GM10847 (cell line): ENCODE data around the gene SH2B3.

ENCODE experiments used
- POLR2A ChIP-seq: IDR thresholded peaks from 2 replicates; pipeline ENCODE4 v1.6.1; 2011; ENCODE audit not compliant: insufficient read length; ENCODE audit errors: extremely low read depth

SH2B3 gene

GRCh38 chr12:111429828-111430432 is 24.2 kb downstream of the SH2B3 start:
- no peak for TF ChIP-seq POLR2A

GRCh38 chr12:111430433-111431353 is 25.0 kb downstream of the SH2B3 start:
- no peak for TF ChIP-seq POLR2A

GRCh38 chr12:111431772-111432171 is 26.0 kb downstream of the SH2B3 start:
- TF ChIP-seq POLR2A = no peak

GRCh38 chr12:111434049-111434448 is 28.3 kb downstream of the SH2B3 start:
- no peak for TF ChIP-seq POLR2A

- TF ChIP-seq POLR2A = no peak
These were observed 29.1 kb downstream of the SH2B3 start for GRCh38 chr12:111434680-111435338.

GRCh38 chr12:111435661-111436201 is 30.0 kb downstream of the SH2B3 start:
- TF ChIP-seq POLR2A = no peak

- TF ChIP-seq POLR2A = no peak
These were observed 30.5 kb downstream of the SH2B3 start for GRCh38 chr12:111436266-111436665.

GRCh38 chr12:111436811-111437210 is 31.1 kb downstream of the SH2B3 start:
- no peak for TF ChIP-seq POLR2A

- no peak for TF ChIP-seq POLR2A
These were observed 32.2 kb downstream of the SH2B3 start for GRCh38 chr12:111437816-111438454.

- TF ChIP-seq POLR2A = no peak
These were observed 32.8 kb downstream of the SH2B3 start for GRCh38 chr12:111438481-111438880.

GRCh38 chr12:111439657-111440151 is 34.0 kb downstream of the SH2B3 start:
- TF ChIP-seq POLR2A = no peak

GRCh38 chr12:111440152-111440551 is 34.4 kb downstream of the SH2B3 start:
- TF ChIP-seq POLR2A = no peak

- no peak for TF ChIP-seq POLR2A
These were observed 34.9 kb downstream of the SH2B3 start for GRCh38 chr12:111440631-111441030.

GRCh38 chr12:111441107-111441928 is 35.6 kb downstream of the SH2B3 start:
- TF ChIP-seq POLR2A = no peak
